ENCODE results near the gene ZNF778.

Gene ZNF778

GRCh38 chr16:89192956-89193575 lies 24.4 kb upstream of the ZNF778 start:
- TF ChIP-seq CTCF (IDR thresholded peaks at IDR 0.05; ENCODE audit: low read depth, low read length, missing control alignments) = no peak
- H3K4me3 ChIP-seq (replicated peaks; ENCODE audit: low read depth, low read length) = no peak overlapping the region
- DNase-seq (ENCODE audit: extremely low read depth, low read depth) = no peak

DNA sequence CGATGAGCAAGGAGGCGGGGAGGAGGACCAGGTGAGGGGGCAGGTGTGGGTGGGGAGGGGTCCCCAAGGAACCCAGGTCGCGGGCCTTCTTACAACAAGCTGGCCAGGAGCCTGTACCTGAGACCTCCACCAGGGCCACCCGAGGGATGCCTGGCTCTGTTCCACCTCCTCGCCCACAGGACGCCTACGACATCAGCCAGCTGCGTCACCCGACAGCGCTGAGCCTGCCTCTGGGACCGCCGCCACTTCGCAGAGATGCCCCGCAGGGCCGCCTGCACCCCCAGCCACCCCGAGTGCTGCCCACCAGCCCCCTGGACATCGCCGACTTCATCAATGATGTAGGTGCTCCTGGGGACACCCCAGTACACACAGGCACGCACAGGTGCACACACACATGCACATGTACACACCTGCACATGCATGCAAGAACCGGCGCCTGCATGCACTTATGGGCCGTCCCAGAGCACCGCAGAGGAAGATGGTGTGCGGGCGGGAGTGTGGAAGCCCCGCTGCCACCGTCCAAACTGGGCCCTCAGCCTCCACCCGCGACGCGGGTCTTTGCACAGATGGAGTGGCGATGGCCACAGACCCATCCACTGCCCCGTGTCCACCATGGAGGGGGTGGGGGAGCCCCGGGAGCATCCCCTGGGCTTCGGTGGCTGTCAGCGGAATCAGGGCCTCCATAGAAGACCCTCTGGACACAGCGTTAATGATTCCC lies 23.8 kb upstream of the ZNF778 start:
- DNase-seq (ENCODE audit: extremely low read depth, low read depth) = no peak
- no peak for TF ChIP-seq CTCF (IDR thresholded peaks at IDR 0.05; ENCODE audit: low read depth, low read length, missing control alignments)
- H3K4me3 ChIP-seq (replicated peaks; ENCODE audit: low read depth, low read length) = no peak overlapping the region

GRCh38 chr16:89194340-89195311 lies 22.9 kb upstream of the ZNF778 start:
- H3K4me3 ChIP-seq (replicated peaks; ENCODE audit: low read depth, low read length) = no peak overlapping the region
- no peak for DNase-seq (ENCODE audit: extremely low read depth, low read depth)
- no peak for TF ChIP-seq CTCF (IDR thresholded peaks at IDR 0.05; ENCODE audit: low read depth, low read length, missing control alignments)

DNA sequence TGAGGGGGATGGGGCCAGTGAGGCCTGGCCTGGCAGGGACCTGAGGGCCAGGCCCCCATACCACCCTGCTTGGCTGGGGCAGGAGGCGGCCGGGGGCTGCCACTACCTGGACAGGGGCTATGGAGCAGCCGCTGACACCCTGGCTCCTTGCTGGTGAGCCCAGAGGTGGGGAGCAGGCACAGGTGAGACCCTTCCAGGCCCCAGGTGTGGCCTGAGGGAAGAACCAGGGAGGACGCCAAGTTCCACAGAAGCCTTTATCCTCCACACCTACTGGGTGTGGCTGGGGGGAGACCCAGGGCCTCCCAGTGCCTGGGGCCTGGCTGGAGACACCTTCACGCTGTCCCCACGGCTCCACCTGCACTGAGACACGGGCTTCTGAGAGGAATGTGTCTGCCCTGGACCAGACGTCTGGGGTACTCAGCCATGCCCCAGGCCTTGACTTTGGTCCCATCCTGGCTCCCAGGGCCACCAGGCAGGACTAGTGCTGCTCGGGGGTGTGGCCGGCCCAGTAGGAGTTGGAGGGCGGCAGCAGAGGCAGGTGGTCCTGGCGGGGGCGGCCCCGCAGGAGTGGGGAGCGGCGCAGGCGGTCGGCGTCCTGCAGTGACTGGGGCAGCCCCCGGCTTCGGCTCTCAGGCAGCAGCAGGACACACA lies 21.9 kb upstream of the ZNF778 start:
- H3K4me3 ChIP-seq (replicated peaks; ENCODE audit: low read depth, low read length) = no peak overlapping the region
- DNase-seq (ENCODE audit: extremely low read depth, low read depth) = no peak
- no peak for TF ChIP-seq CTCF (IDR thresholded peaks at IDR 0.05; ENCODE audit: low read depth, low read length, missing control alignments)

DNA sequence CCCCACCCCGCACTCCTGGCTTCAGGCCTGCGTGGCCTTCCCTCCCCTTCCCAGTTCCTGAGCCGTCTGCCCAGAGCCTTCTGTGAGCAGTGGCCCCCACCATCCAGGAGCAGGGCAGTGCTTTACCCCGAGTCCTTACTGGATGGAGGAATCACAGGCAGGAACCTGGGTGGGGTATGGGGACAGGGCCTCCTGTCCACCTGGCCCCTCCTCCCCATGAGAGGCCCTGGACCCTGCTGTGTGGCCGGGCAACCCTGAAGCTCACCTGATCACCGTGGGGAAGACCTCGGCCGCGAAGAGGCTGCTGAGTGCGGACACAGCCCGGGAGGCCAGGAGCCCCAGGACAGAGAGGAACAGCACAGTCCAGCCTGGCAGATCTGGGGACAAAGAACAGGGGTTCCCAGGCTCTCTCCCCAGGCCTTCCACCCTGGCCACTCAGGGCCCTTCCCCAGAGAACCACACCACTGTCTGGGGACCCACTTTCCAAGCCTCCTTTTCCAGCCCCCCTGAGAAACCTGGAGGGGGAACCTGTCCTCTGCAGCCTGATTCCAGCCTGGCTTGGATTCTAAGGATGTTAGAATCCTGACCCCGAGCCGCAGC lies 20.4 kb upstream of the ZNF778 start:
- H3K4me3 ChIP-seq (replicated peaks; ENCODE audit: low read depth, low read length) = no peak overlapping the region
- no peak for TF ChIP-seq CTCF (IDR thresholded peaks at IDR 0.05; ENCODE audit: low read depth, low read length, missing control alignments)
- no peak for DNase-seq (ENCODE audit: extremely low read depth, low read depth)
